Panc1 (cell line): Measurements from ENCODE around the gene SHISA9. TPM values are rescaled to one million over a fixed set of nuclear protein-coding genes. Genes with fewer than 3 reads are reported as not detected.

ENCODE experiments used
- ATAC-seq: fragments of 200-7000 bp; cut with Tn5 transposase; 2 replicates; pipeline ENCODE4 v1.9.1; 2020; ENCODE audit warnings: mild to moderate bottlenecking, moderate library complexity
- BruUV-seq: library from RNA; stranded (reverse); fragments of 400-500 nt; replicated peaks from 2 replicates; lab custom pipeline; 2021; lab: Mats Ljungman, UMichigan
- CTCF ChIA-PET: fragments of 300-600 bp; sonication (Branson Sonifier 250); formaldehyde crosslinking; loops from one replicate; lab custom pipeline; 2022; ENCODE audit warnings: antibody characterized with exemption; lab: Charles Lee
- POLR2A ChIA-PET: fragments of 300-600 bp; sonication (Branson Sonifier 250); formaldehyde crosslinking; loops from one replicate; lab custom pipeline; 2022; ENCODE audit warnings: antibody characterized with exemption; lab: Charles Lee
- DNase-seq: peaks from one replicate; pipeline ENCODE4 v3.0.0-alpha.2; 2010; ENCODE audit warnings: low read depth, low spot score
- H3K27ac ChIP-seq: 2 replicates; pipeline ENCODE4 v1.5.1; 2011; ENCODE audit warnings: mild to moderate bottlenecking, low read length, inconsistent platforms
- H3K27me3 ChIP-seq: fragments of 200-500 bp; sonication (Bioruptor generic); 2 replicates; pipeline ENCODE4 v1.6.0; 2014; ENCODE audit warnings: low read length, inconsistent platforms; ENCODE audit not compliant: control insufficient read depth, insufficient read depth
- H3K36me3 ChIP-seq: fragments of 200-500 bp; sonication (Bioruptor generic); 2 replicates; pipeline ENCODE4 v1.5.1; 2014; ENCODE audit warnings: inconsistent platforms, mild to moderate bottlenecking, low read length, moderate library complexity; ENCODE audit not compliant: control insufficient read depth, insufficient read depth
- H3K4me1 ChIP-seq: 2 replicates; pipeline ENCODE4 v1.5.1; 2011; ENCODE audit warnings: inconsistent platforms, mild to moderate bottlenecking, low read length, moderate library complexity; ENCODE audit not compliant: control insufficient read depth, insufficient read depth
- H3K4me3 ChIP-seq, 2 experiments: 2 replicates each; pipeline ENCODE4 v1.5.1; 2011 to 2012; ENCODE audit warnings: low read depth in 2 of 2, low read length in 2 of 2, mild to moderate bottlenecking in 2 of 2, inconsistent platforms in 1 of 2, moderate library complexity in 1 of 2
- H3K9me3 ChIP-seq: fragments of 200-500 bp; sonication (Bioruptor generic); 2 replicates; pipeline ENCODE4 v1.5.1; 2014; ENCODE audit warnings: low read depth, mild to moderate bottlenecking, inconsistent platforms, low read length, moderate library complexity; ENCODE audit not compliant: control insufficient read depth, insufficient read depth
- POLR2AphosphoS5 ChIP-seq: IDR thresholded peaks from 2 replicates; pipeline ENCODE4 v1.6.1; 2012; ENCODE audit warnings: mild to moderate bottlenecking, low read depth, low read length, moderate library complexity
- REST ChIP-seq, 2 experiments: IDR thresholded peaks; 2 replicates each; pipeline ENCODE4 v1.6.1; 2011 to 2012; ENCODE audit warnings: low read depth in 2 of 2, control low read depth in 1 of 2, low read length in 1 of 2, mild to moderate bottlenecking in 1 of 2, moderate library complexity in 1 of 2; ENCODE audit not compliant: insufficient read depth in 1 of 2
- SIN3A ChIP-seq: IDR thresholded peaks from 2 replicates; pipeline ENCODE4 v1.6.1; 2012; ENCODE audit warnings: low read depth, mild to moderate bottlenecking, low read length, moderate library complexity, borderline replicate concordance; ENCODE audit not compliant: insufficient read depth
- TCF7L2 ChIP-seq: IDR thresholded peaks from 2 replicates; pipeline ENCODE4 v1.6.1; 2011; ENCODE audit warnings: mild to moderate bottlenecking, low read depth, low read length, inconsistent platforms
- in situ Hi-C: cut with HindIII; loops from 2 replicates; pipeline ENCODE4 v1.10.0; 2016; ENCODE audit warnings: low sequenced_read_pairs, low pct_unique_long_range_greater_than_20kb
- intact Hi-C: fragments of 100-400 bp; cut with micrococcal nuclease; formaldehyde crosslinking; loops from one replicate; pipeline ENCODE4 v1.10.0; 2022; ENCODE audit not compliant: unreplicated experiment
- total RNA-seq: library from RNA; stranded (reverse); gene quantifications from one replicate; pipeline ENCODE4 v1.2.1, GENCODE V29; 2021; ENCODE audit not compliant: unreplicated experiment
- TF ChIP-seq, protein P1 (sequence below): fragments of 450-650 bp; IDR thresholded peaks from 2 replicates; pipeline ENCODE4 v1.5.1; 2017; ENCODE audit warnings: mild to moderate bottlenecking

The SHISA9 gene
- total RNA-seq, 1 experiment from 2014 or later, result 0.10 TPM

GRCh38 chr16:13014476-13014875, 113.1 kb downstream of the SHISA9 start:
- TF ChIP-seq REST (IDR thresholded peaks at IDR 0.05; ENCODE audit: insufficient read depth in 1 of 2, low read depth in 2 of 2, low read length in 1 of 2), result no peak
- TF ChIP-seq TCF7L2, result no peak
- TF ChIP-seq, protein P1, sequence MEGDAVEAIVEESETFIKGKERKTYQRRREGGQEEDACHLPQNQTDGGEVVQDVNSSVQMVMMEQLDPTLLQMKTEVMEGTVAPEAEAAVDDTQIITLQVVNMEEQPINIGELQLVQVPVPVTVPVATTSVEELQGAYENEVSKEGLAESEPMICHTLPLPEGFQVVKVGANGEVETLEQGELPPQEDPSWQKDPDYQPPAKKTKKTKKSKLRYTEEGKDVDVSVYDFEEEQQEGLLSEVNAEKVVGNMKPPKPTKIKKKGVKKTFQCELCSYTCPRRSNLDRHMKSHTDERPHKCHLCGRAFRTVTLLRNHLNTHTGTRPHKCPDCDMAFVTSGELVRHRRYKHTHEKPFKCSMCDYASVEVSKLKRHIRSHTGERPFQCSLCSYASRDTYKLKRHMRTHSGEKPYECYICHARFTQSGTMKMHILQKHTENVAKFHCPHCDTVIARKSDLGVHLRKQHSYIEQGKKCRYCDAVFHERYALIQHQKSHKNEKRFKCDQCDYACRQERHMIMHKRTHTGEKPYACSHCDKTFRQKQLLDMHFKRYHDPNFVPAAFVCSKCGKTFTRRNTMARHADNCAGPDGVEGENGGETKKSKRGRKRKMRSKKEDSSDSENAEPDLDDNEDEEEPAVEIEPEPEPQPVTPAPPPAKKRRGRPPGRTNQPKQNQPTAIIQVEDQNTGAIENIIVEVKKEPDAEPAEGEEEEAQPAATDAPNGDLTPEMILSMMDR, result no peak
- no peak for TF ChIP-seq POLR2AphosphoS5
- no peak for TF ChIP-seq SIN3A
- H3K27ac ChIP-seq, result no peak overlapping the region
- DNase-seq (no peak), ATAC-seq (no peak)
- POLR2A ChIA-PET, result no interaction called here
- no peaks in the 10 kb centered on the region for H3K4me1 ChIP-seq
- no peak overlapping the region for H3K4me3 ChIP-seq
- no peaks in the 10 kb centered on the region for H3K27me3 ChIP-seq
- CTCF ChIA-PET, result no interaction called here
- H3K9me3 ChIP-seq, result no peaks in the 10 kb centered on the region
- in situ Hi-C loops, result no loop called here
- no peaks in the 10 kb centered on the region for H3K36me3 ChIP-seq
- intact Hi-C loops, result no loop called here
- BruUV-seq, result no TSS peak

DNA sequence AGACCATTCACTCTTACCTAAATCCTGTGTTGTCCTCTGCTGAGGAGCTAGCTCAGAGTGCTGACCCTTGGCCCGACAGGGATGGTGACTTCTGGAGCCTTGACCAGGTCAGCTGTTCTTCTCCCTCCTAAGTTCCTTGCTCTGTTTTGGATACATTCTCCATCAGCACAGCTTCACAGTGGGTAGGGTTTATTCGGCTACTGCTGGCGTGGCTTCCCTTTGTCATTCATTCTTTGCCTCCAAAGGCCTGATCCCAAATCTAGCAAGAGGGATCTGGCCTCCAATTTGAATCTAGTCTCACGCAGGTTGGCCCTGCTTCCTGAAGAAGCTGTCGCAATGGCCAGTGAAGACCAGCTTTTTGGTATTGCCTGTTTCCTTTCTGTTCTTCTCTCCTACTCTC, 116.6 kb downstream of the SHISA9 start:
- no TSS peak for BruUV-seq

More for the DNA sequence above, 116.6 kb downstream of the SHISA9 start:
- H3K4me3 ChIP-seq, result no peak overlapping the region
- in situ Hi-C loops, result no loop called here
- no peaks in the 10 kb centered on the region for H3K4me1 ChIP-seq
- intact Hi-C loops, result no loop called here
- ATAC-seq, result no peak
- no peak overlapping the region for H3K27ac ChIP-seq
- no peaks in the 10 kb centered on the region for H3K36me3 ChIP-seq
- no peaks in the 10 kb centered on the region for H3K27me3 ChIP-seq
- ChIA-PET POLR2A (no interaction called here), CTCF (interaction anchor here (0.6 kb wide), 1 partner anchor 266 kb away, joined by 3 read pairs; no protein-coding TSS in a partner anchor)
- no peaks in the 10 kb centered on the region for H3K9me3 ChIP-seq
- TF ChIP-seq REST (IDR thresholded peaks at IDR 0.05; ENCODE audit: insufficient read depth in 1 of 2, low read depth in 2 of 2, low read length in 1 of 2), result no peak
- TF ChIP-seq TCF7L2, result no peak
- TF ChIP-seq, protein P1, result no peak
- no peak for TF ChIP-seq SIN3A
- no peak for TF ChIP-seq POLR2AphosphoS5
- DNase-seq, result no peak
